GM18517 (cell line): ENCODE measurements around the gene SLC22A5.
A peak's percentile ranks its signal among the peaks of the same experiment; 100 is the strongest.
"Not testable (repeated sequence)": the region's sequence is repeated elsewhere in the genome, so short reads cannot be mapped to it uniquely, and the experiment has no call there.

Source experiments
- ATAC-seq: cut with Tn5 transposase; IDR thresholded peaks from one replicate; pipeline ENCODE4 v1.9.1; 2021; ENCODE audit warnings: mild to moderate bottlenecking, moderate library complexity; ENCODE audit not compliant: unreplicated experiment

The SLC22A5 gene

DNA sequence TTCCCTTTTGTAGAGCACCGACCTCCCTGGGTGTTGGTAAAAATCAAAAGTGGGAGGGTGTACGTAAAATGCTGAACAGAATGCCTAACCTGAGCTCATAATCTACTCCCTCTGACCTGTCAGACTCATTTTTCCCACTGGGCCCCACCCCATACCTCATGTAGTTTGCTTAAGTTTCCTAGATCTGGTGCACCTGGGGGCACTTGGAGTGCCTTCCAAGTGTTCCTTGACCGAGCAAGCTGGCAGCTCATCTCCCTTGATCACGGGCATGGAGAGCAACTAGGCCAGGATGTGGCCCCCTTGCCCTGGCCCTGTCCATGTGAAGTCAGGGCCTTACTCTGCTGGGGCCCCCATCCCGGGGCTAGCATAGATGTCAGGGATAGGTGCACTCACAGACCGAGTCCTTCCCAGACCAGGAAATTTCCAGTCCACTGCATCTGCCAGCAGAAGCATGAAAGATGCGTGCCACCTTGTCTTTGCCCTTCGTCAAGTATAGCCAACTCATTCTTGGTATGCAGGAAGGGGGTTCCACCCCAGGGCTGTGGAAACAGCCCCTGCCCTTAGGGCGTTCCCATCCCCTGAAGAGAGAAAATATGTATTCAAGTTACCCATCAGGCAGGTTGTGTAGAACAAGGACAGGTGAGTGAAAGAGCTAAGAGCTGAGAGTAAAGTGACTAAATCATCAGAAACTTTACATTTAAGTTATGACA, 41.9 kb downstream of the SLC22A5 start:
- ATAC-seq, result peak; percentile 7

DNA sequence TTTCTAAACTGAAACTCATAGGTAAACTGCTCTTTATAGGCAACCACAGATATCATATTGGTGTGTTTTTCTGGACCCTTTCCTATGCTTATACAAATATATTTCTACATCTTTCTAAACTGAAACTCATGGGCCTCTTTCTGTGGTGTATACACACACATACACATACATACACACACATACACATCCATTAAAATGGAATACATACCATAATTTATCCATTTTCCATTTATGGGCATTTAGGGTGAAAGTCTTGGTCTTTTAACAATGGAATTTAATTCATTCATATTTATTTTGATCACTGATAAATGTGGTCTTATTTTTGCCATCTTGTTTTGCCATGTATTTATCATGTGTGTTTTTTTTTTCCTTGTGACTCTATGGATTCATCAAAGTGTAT, 44.1 kb downstream of the SLC22A5 start:
- ATAC-seq, result no peak

DNA sequence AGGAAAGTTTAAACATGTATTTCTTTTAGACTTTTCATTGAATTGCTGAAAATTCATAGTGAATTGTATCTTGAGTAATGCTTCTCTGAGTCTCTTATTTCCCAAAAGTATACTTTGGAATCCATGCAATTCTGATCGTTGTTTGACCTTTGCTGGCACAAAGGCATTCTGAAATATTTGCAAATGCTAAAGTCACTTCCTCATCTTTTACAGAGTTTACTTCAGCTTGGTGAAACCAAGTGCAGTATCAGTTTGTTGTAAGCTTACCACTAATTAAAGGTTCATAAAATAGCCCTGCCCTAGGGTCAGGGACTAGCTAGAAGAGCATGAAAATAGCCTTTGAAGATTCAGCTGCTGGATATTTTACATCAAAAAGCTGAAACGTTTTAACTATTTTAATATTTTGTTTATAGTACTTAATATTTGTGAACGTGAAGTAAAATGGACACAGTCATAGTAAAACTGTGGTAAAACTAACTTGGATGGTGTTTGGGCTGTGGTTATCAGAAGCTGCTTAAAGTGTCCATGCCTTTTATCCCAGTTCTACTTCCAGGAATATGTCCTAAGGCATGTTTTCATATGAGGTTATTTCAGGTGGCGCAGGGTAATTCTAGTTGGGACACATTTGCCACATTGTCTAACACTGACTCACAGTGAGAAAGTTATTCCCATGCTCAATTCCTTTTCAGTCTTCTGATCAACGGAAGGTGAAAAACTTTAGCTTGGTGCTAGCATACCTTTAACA, 45.3 kb downstream of the SLC22A5 start:
- no peak for ATAC-seq

DNA sequence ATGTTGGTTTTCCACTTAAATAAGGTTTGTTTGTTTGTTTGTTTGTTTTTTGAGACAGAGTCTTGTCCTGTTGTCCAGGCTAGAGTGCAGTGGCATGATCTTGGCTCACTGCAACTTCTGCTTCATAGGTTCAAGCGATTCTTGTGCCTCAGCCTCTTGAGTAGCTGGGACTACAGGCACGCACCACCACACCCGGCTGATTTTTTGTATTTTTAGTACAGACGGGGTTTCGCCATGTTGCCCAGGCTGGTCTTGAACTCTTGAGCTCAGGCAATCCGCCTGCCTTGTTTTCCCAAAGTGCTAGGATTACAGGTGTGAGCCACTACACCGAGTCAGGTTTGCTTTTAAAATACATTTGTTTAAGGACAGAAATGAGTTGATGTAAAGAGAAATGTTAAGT, 46.0 kb downstream of the SLC22A5 start:
- ATAC-seq, result not testable (repeated sequence)

DNA sequence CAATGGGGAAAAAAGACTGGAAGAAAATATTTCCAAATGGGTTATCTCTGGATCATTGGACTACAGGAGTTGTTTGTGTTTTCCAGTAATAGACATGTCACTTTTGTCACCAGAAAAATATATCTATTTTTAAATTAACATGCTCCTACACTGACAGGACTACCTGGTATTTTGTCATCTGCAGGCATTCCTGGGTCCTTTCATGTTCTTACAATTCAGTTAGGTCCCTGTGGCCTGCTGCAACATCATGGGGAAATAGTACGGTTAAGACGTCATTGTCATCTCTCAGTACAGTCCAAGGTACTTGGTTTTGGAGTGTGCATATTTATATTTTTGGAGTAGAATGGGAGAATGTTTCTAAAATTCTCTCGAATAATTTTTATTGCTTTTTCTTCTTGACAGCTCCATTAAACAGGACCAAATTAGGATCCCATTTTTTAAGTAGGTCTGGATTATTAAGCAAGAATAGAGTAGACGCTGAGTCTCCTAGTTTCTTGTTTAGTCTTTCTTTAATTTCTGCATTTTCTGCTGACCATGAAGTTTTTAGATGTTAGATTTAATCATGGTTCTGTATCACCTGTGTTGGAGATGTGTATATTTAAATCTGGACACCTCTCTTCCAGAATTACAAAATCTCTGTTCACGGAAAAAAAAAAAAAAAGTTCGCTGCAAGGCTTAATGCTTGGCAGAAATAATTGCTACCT, 46.9 kb downstream of the SLC22A5 start:
- no peak for ATAC-seq

DNA sequence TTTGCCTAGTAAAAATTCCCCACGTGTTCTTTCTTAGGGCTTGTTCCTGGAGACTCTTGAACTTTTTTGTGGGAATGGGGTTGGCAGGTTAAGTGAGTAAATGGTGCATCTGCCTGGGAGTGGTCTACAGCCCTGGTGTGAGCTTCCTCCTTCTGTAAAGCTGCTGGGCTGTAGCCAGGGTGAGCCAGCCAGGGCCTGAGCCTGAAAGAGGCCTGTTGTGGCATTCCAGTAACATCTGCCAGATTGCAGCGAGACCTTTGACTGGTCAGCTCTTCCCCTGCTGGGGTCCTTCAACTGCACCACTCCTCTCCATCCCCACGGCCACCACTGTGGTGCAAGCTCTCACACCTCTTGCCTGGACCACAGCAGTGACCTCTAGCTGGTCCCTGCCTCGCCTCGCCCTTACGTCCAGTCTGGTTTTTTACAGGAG, 47.5 kb downstream of the SLC22A5 start:
- ATAC-seq, result no peak

DNA sequence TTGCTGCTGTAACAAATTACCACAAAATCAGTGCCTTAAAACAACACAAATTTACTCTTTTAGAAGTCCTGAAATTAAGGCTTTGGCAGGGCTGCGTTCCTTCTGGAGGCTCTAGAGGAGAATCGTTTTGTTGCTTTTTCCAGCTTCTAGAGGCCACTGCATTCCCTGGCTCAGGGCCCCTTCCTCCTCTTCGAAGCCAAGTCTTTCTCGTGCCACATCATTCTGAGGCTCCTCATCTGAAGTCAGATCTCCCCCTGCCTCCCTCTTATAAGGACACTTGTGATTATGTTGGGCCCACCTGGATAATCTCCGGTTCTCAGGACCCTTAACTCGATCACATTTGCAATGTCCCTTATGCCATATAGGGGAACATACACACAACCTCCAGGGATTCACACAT, 48.0 kb downstream of the SLC22A5 start:
- ATAC-seq, result no peak

DNA sequence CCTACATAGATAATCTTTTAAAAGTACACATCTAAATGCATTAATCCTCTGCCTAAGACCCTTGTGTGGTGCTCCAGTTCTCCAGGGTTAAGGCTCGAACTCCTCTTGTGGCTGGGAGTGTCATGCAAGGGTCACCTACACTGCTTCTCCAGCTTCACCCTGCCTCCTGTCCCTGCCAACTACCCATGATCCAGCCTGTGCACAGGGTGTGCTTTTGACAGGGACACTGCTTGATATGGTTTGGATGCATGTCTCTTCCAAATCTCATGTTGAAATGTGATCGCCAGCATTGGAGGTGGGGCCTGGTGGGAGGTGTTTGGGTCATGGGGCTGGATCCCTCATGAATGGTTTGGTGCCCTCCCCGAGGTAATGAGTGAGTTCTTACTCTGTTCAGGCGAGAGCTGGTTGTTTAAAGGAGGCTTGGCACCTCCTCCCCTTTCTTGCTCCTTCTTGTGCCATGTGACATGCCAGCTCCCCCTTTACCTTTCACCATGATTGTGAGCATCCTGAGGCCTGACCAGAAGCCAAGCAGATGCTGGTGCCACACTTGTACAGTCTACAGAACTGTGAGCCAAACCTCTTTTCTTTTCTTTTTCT, 48.5 kb downstream of the SLC22A5 start:
- ATAC-seq, result no peak

DNA sequence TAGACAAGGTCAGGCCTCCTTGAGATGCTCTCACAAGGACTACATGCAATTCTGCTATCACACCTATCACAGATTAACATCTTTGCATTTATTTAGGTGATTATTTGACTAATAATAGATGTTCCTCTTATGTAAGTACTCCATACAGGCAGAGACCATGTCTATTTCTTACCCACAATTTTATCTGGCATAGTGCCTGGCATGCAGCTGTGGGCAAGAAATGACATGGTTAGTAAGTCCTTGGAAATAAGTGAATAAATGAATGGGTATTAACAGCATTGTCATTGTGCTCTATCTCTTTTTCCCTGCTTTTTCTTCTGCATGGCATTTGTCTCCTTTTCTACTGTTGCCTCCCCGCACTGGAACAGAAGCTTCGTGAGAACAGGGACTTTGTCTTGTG, 49.4 kb downstream of the SLC22A5 start:
- no peak for ATAC-seq

DNA sequence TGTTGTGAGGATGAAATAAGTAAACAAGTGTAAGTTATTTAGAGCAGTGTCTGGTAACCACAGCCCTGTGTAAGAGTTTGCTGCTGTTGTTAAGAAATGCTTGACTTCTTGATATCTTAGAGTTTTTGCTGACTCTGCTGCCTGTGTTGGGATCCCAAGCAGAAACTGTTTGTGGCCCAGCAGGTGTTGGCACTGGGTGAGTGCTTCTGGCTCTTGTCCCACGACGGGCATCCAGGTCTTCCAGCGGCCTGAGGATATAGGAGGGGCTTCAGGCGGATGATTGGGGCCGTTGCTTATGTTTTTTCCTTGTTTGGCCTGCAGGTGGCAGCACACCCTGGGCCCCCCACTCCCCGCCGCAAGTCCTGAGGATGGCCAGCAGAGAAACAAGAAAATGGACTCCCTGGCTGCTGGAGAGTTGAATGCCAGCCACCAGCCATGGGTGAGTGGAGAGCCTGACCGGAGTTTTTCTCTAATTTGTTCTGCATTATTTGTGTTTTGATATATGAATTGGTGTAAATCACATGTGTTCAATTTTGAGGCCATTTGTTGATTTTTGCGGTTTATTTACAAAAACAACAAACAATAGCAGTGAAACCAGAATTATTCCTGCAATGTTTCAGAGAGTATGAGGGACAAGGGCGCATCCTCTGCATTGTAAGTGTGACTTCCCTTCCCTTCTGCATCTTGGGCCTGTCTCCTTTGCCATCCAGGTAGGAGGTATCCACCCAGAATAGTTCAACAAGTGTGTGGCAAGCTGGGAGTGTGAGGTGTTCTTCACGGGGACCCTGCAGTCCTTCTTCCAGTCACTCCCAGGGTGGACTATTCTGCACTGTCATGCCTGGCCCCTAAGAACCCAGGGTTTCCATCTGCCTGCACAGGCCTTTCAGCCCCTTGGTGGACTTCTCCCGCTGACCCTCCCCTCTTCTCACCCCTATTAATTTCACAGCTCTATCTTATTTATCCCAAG, 50.3 kb downstream of the SLC22A5 start:
- peak; percentile 30 for ATAC-seq

DNA sequence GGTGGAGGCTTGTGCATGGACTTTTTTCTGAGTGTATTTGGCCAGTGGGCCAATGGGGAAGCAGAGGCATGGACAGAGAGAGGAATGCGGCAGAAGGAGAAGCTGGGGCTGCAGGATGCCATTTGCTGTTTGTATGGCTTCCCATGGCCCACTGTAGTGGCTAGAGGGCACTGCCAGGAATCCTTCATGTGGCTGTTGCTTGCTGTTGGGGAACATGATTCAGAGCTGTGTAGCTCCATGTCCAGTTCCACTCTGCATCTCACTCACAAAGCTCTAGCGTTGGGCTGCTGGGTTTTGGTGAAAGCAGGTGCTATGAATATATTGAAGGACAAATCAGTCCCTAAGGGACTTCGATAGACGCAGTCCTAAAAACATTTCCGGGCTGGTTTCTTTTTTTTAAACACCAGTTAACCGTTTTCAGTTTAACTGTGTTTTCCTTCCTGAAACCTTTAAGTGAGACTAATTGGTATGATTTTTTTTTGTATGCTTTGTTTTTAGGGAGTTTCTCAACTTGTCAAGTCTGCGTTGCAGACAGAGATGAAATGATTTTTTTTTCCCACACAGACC, 51.3 kb downstream of the SLC22A5 start:
- peak; percentile 36 for ATAC-seq

DNA sequence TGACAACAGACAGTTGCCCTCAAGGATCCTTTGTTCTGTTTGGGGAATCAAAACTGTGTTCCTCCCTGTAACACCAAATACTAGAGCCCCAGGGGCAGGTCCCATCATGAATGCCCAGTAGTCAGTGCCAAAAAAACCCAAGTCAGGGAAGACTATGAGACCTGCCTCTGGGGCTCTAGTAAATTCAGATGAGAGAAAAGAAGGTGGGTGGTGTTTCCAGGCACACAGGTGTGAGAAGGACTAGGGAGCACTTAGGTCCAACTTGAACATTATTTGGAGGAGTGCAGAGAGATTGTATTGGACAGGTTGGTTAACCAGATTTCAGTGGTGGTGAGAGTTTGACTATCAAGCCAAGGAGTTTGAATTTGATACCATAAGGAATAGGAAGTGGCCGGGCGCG, 52.0 kb downstream of the SLC22A5 start:
- no peak for ATAC-seq

DNA sequence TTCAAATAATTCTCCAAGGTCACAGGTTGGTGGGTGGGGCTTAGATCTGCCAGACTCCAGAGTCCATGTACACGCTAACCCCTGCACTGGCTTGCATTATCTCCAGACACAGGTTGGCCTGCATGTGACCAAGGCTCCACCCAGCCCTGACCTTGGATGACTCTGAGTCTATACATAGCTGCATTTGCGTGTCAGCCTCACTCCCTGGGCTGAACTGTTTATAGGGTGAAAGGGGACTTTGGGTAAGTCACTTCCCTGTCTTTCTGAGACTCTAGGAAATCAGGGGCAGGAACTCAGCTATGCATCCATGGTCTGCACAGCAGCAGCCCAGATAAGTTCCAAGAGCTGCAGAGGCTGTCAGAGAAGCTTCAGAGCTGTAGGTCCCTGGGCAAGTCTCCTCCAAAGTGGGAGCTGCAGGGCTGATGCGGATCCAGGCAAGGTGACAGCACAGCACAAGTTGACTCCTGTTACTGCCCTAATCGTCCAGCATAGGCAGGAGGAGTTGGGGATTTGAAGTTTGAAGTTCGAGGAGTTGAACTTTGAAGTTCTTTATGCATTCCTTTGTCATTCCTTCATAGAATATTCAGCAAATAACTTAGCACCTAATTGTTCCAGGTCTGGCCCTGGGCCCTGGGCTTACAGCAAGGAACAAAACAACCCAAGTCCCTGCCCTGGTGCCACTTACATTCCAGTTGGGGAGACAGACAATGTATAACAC, 53.4 kb downstream of the SLC22A5 start:
- peak; percentile 36 for ATAC-seq

DNA sequence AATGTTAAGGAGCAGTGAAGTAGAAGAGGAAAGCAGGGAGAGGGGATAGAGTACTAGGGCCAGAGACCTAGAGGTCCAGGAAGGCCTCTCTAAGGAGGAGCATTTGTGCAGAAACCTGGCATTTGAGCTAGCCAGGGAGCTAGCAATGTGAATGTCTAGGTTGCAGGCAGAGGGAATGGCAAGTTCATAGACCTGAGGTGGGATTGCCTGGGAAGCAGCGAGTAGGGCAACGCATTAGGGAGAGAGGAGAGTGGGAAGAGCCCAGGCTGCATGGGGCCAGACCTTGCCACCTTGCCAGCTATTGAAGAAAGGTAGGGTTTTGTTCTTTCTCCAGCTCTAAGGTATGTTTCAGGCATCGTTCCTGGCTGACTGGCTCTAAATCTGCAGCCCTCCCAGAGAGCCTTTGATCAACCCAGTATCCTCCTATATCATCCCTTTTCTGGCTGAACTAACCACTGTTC, 54.0 kb downstream of the SLC22A5 start:
- no peak for ATAC-seq

DNA sequence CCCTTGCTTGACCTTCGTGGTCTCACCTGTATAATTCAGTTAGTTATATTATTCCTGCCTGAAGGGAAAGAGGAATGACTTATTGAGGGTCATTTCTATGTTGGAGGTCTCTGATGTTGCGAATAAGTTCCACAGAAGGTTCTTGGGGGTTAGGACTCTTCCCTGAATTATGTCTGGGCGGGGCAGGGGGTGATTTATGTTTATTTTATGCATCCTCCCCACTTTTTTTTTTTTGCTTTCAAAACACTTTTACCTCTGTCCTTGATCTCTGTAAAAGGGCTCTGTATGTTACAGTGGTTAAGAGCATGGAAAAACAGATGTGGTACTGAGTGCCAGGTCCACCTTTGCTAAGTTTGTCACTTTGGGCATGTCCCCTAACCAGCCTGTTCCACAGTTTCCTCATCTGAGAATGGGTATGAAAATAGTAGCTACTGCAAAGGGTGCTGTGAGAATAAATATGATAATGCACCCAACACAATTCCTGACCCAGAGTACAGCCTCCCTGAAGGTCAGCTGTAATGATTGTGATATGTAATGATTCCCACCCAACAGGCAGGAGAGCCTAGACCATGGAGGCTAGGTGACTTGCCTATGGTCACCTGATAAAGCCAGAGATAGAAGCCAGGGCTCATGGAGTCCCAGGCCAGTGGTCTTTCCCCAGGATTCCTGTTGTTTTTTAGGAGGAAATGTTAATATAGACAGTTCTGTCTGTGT, 54.8 kb downstream of the SLC22A5 start:
- no peak for ATAC-seq

DNA sequence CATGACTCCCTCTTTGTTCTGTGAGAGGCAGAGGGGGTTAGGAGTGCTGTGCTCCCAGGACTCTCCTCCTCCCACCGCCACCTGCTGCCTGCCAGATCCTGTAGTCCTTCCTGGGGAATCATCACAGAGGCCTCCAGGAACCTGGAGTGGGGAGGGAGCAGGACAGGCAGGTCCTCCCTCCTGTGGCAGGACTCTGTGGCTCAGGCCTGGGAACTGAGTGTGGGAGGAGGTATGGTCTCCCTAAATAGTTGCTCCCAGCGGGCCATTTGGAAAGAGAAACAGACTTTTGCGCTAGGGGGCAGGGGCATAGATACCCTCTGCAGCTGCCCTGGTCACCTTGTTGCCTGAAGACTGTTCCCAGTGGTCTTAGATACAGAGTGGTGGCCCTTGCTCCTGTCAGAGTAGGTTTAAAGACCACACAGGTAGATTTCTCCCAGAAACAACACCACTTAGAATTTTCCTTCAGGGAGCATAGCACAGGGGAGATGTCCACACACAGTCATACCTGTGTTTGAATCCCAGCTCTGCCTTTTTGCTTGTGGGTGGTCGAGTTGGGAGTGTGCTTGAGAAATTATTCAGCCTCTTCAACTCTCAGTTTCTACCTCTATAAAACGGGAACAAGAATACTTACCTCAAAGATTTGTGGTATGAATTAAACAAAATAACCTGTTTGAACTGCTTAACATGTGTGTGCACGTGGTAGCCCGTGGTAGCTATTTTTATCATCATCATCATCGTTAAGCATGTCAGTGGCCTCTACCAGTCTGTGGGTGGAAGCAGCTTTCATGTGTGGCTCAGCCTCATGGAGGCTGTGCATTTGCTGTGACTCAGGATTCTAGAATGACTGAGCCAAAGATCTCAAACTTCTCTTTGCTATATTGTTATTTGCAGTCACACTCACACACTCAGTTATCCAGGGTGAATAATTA, 55.8 kb downstream of the SLC22A5 start:
- ATAC-seq, result peak; percentile 53

DNA sequence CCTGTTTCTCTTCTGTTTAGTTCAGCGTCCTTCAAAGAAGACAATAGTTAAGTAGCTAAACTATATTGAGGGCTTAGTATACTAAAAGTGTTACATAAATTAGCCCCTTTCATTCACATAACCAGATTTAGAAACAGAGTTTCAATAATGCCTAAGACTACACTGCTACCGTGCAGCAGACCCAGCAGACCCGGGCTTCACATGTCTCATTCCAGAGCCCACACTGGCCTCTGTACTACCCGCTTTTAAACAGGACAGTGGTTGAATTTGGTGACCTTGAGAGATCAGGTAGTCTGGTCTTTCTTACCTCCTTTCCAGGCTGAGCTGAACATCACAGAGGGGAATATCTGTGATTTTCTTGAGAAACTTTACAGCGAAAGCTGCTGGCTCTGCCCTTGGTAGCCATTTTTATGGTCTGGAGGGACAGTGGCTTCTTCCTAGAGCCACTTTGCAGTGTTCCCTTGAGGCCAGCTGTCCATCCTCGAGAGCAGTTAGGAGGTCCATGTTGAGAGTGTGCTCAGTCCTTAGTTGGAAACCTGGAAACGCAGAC, 56.5 kb downstream of the SLC22A5 start:
- peak; percentile 4 for ATAC-seq
